Heart right ventricle (tissue), 16 donors: ENCODE results near the gene VGLL4. TPM values are rescaled to one million over a fixed set of nuclear protein-coding genes. Genes with fewer than 3 reads are reported as not detected.

Experiments
- ATAC-seq, 8 donors: fragments of 200-7000 bp; cut with Tn5 transposase; one replicate each; pipeline ENCODE4 v1.9.1; 2020; ENCODE audit warnings: mild to moderate bottlenecking in 8 of 8, moderate library complexity in 8 of 8, moderate number of reproducible peaks in 1 of 8
- DNase-seq, 2 donors: peaks; one replicate each; pipeline ENCODE4 v3.0.0-alpha.2; 2020
- H3K27ac ChIP-seq, 10 donors: fragments of 200-600 bp; sonication (generic) in 2 of 10; one replicate each; pipeline versions ENCODE4 v1.5.0 to v1.8.0; 2020 to 2022; ENCODE audit warnings: mild to moderate bottlenecking in 3 of 10
- H3K27me3 ChIP-seq, 7 donors: fragments of 200-600 bp; one replicate each; pipeline ENCODE4 v1.8.0; 2021 to 2022; ENCODE audit warnings: mild to moderate bottlenecking in 2 of 7
- H3K36me3 ChIP-seq, 9 donors: fragments of 200-600 bp; sonication (generic) in 1 of 9; one replicate each; pipeline versions ENCODE4 v1.5.0 to v1.8.0; 2020 to 2022; ENCODE audit warnings: mild to moderate bottlenecking in 2 of 9
- H3K4me1 ChIP-seq, 9 donors: fragments of 200-600 bp; sonication (generic) in 1 of 9; one replicate each; pipeline versions ENCODE4 v1.5.0 to v1.8.0; 2020 to 2022; ENCODE audit warnings: mild to moderate bottlenecking in 4 of 9
- H3K4me3 ChIP-seq, 10 donors: fragments of 200-600 bp; sonication (generic) in 2 of 10; one replicate each; pipeline versions ENCODE4 v1.5.0 to v1.8.0; 2020 to 2022; ENCODE audit warnings: mild to moderate bottlenecking in 7 of 10, moderate library complexity in 2 of 10
- H3K9me3 ChIP-seq, 11 donors: fragments of 200-600 bp in 10 of 11; sonication (generic) in 2 of 11; one replicate each; pipeline versions ENCODE4 v1.5.0 to v1.8.0; 2013 to 2022; ENCODE audit warnings: mild to moderate bottlenecking in 2 of 11, control low read depth in 1 of 11, moderate library complexity in 1 of 11
- CTCF ChIP-seq, 9 donors: fragments of 200-600 bp; sonication (generic) in 2 of 9; IDR thresholded peaks; one replicate each; pipeline versions ENCODE4 v1.5.0 to v1.8.0; 2021 to 2022; ENCODE audit warnings: antibody characterized with exemption in 9 of 9, mild to moderate bottlenecking in 5 of 9, moderate library complexity in 1 of 9
- WGBS, 2 donors: extraction: QIAGEN DNeasy Blood & Tissue Kit; methylation state at CpG; one replicate each; pipeline ENCODE4 v1.1.7; 2013; ENCODE audit warnings: inconsistent platforms in 1 of 2; 5-methylcytosine and 5-hydroxymethylcytosine counted together
- intact Hi-C, 10 donors: fragments of 100-400 bp; cut with DNase I; formaldehyde crosslinking; loops; one replicate each; pipeline versions ENCODE4 v1.11.1 to v1.14.2; 2022
- polyA plus RNA-seq, 2 donors: library from polyadenylated mRNA; stranded (reverse); fragments of 200-250 nt; gene quantifications; one replicate each; pipeline ENCODE4 v1.2.3, GENCODE V29; 2013
- total RNA-seq, 10 donors: library from RNA; stranded (reverse); fragmentation: NEBNext Ultra II Directional in 3 of 10; extraction: Animal tissue kit (Norgen Biotek cat#: 25700) in 3 of 10; gene quantifications; one replicate each; pipeline versions ENCODE4 v1.2.1 to v1.2.4, GENCODE V29; 2021 to 2023
- donor health status: Arrhythmogenic right ventricular cardiomyopathy.
- donor health status: ischemic (EF 13 %, LVEDD 7.1; RV severe dilation, severe dysfunction).
- donor health status: healthy with polysubstance abuse.
- donor health status: DM: no; HTN: yes; CAD: no.
- donor health status: DM: no; HTN: no; CAD: no.
- donor health status: ischemic (EF 25% LVEDD 6.9; RV normal size, moderate dysfunction).
- donor health status: ischemic (EF 25% LVEDD 5.7; RV mildly dilated, moderate dysfunction).
- donor health status: healthy.
- donor health status: DM: yes; HTN: yes; CAD: no.
- donor health status: Ischemic cardiomyopathy.
- donor health status: ischemic (EF 35%, LVEDD 5.7; RV mildly dilated, moderate dysfunction).
- donor health status: nonischemic (EF 11% LVEDD 7.7; RV severe dilation, severe dysfunction).
- donor health status: DM: yes; HTN: yes; CAD: no.
- donor health status: PGD.
- donor health status: ischemic (EF 29% LVEDD 5.4; RV normal size, mild dysfunction).
- donor health status: nonischemic (EF 23%, LVEDD 6.1; RV moderate dilation, normal function).

The VGLL4 gene
- total and polyA plus RNA-seq, 12 donors = 14.5 to 46.1 (median 29.6) TPM

- WGBS, 2 donors = 36 to 43% methylated on average over 15 of the region's 15 CpGs
- intact Hi-C loops = loop anchor here in 4 of 10 donors (5.0 to 10.0 kb wide), 4 partner anchors 75 to 175 kb away; partner anchors contain the start of gene VGLL4 (in 2 of the 4)
- peak in 1 of 2 donors; percentile 59 for DNase-seq
- no peak for TF ChIP-seq CTCF (IDR thresholded peaks at IDR 0.05)
- peaks cover 0 to 88% (median 3%) of the 10 kb centered on the region in 9 donors for H3K36me3 ChIP-seq
- no peaks in the 10 kb centered on the region for H3K9me3 ChIP-seq
- H3K27me3 ChIP-seq = no peaks in the 10 kb centered on the region
- peak; percentile 14 to 66 (median 47) for ATAC-seq
- H3K27ac ChIP-seq = peak overlapping the region; percentile 4 to 82 (median 71)
- H3K4me3 ChIP-seq = no peak overlapping the region
- H3K4me1 ChIP-seq = peaks cover 60 to 99% (median 89%) of the 10 kb centered on the region in 9 donors
Observed at GRCh38 chr3:11559816-11560633, 83.7 kb downstream of the VGLL4 start.

- intact Hi-C loops = loop anchor here in 2 of 10 donors (5.0 to 10.0 kb wide), 2 partner anchors 83 to 174 kb away; partner anchors contain the start of gene VGLL4 (in 1 of the 2)
- peak in 7 of 8 donors; percentile 2 to 33 (median 4) for ATAC-seq
- no peak for TF ChIP-seq CTCF (IDR thresholded peaks at IDR 0.05)
Observed at GRCh38 chr3:11558918-11559815, 84.5 kb downstream of the VGLL4 start.

DNA sequence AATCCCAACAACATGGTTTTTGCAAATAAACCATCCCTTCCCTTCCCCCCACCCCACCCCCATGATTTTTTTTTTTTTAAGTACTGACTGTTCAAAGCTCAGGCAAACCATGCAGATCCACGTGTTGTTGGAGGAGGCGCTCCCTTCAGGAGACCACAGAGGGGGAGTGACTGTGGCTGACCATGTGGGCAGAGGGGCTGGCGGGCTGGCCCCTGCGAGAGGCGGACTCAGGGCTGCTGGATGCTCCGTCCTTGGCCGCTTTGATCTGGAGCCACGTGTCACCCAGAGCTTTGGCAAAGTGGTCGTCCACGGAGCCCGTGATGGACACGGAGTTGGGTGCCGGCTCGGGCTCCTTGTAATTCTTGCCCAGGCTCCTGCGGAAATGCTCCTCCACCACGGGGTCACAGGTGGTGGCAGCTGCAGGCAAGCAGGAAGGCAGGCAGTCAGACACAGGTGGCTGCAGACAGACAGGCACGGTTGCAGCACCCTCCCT, 85.3 kb downstream of the VGLL4 start:
- no peak for DNase-seq
- Histone ChIP-seq H3K9me3 (no peaks in the 10 kb centered on the region), H3K4me3 (no peak overlapping the region), H3K36me3 (peaks cover 0 to 90% (median 8%) of the 10 kb centered on the region in 9 donors), H3K27me3 (no peaks in the 10 kb centered on the region), H3K4me1 (peaks cover 60 to 99% (median 88%) of the 10 kb centered on the region in 9 donors), H3K27ac (peak overlapping the region in 7 of 10 donors; percentile 26 to 82 (median 70))
- intact Hi-C loops = loop anchor here in 2 of 10 donors (5.0 to 10.0 kb wide), 2 partner anchors 84 to 174 kb away; partner anchors contain the start of gene VGLL4 (in 1 of the 2)
- WGBS, 2 donors = 64 to 74% methylated on average over 17 of the region's 17 CpGs
- no peak for ATAC-seq
- no peak for TF ChIP-seq CTCF (IDR thresholded peaks at IDR 0.05)

More at GRCh38 chr3:11558918-11559815, 84.5 kb downstream of the VGLL4 start:
- H3K27me3 ChIP-seq = no peaks in the 10 kb centered on the region
- peaks cover 0 to 90% (median 7%) of the 10 kb centered on the region in 9 donors for H3K36me3 ChIP-seq
- H3K4me3 ChIP-seq = no peak overlapping the region
- DNase-seq = no peak
- peak overlapping the region; percentile 4 to 82 (median 71) for H3K27ac ChIP-seq
- H3K9me3 ChIP-seq = no peaks in the 10 kb centered on the region
- 80 to 82% methylated on average over 37 of the region's 37 CpGs for WGBS, 2 donors
- peaks cover 56 to 99% (median 87%) of the 10 kb centered on the region in 9 donors for H3K4me1 ChIP-seq
